ENCODE data around the gene FTCD.

DNA sequence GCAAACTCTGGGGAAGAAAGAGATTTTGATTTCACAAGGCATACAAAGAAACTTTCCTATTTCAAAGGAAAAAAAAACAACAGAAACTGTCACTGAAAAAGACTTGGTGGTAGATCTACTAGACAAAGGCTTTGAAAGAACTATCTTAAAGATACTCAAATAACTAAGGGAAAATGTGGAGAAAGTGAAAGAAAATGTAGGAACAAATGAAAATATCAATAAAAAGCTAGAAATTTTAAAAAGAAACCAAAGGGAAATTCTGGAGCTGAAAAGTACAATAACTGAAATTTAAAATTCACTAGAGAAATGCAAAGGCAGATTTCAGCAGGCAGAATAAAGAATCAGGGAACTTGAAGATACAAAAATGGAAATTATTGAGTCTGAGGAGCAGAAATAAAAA lies 51.3 kb downstream of the FTCD start:
- TF ChIP-seq POLR2A (IDR thresholded peaks at IDR 0.05), result no peak
- TF ChIP-seq, protein P1, sequence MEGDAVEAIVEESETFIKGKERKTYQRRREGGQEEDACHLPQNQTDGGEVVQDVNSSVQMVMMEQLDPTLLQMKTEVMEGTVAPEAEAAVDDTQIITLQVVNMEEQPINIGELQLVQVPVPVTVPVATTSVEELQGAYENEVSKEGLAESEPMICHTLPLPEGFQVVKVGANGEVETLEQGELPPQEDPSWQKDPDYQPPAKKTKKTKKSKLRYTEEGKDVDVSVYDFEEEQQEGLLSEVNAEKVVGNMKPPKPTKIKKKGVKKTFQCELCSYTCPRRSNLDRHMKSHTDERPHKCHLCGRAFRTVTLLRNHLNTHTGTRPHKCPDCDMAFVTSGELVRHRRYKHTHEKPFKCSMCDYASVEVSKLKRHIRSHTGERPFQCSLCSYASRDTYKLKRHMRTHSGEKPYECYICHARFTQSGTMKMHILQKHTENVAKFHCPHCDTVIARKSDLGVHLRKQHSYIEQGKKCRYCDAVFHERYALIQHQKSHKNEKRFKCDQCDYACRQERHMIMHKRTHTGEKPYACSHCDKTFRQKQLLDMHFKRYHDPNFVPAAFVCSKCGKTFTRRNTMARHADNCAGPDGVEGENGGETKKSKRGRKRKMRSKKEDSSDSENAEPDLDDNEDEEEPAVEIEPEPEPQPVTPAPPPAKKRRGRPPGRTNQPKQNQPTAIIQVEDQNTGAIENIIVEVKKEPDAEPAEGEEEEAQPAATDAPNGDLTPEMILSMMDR (IDR thresholded peaks at IDR 0.05), result no peak
